Keratinocyte (primary cell): ENCODE measurements around the gene PEMT. TPM values are rescaled to one million over a fixed set of nuclear protein-coding genes. Genes with fewer than 3 reads are reported as not detected.

Experiments
- DNase-seq: peaks from one replicate; pipeline ENCODE4 v3.0.0-alpha.2; 2011; ENCODE audit warnings: low read depth, missing footprints, low spot score
- FAIRE-seq: peaks from 2 replicates; lab custom pipeline; 2011; peaks lifted over from hg19 to GRCh38; lab: Jason Lieb, UNC
- H2AFZ ChIP-seq: 2 replicates; pipeline ENCODE4 v1.6.0; 2012; ENCODE audit warnings: low read length, control low read depth, inconsistent platforms; ENCODE audit not compliant: control insufficient read depth
- H3K27ac ChIP-seq: 2 replicates; pipeline ENCODE4 v1.5.1; 2011; ENCODE audit warnings: low read length; ENCODE audit not compliant: control insufficient read depth, insufficient read depth
- H3K27me3 ChIP-seq: 3 replicates; pipeline ENCODE4 v1.6.0; 2011; ENCODE audit warnings: low read length; ENCODE audit not compliant: control insufficient read depth, insufficient read depth; ENCODE audit errors: extremely low read depth
- H3K36me3 ChIP-seq, 2 experiments: 2 replicates in 1 of 2; 3 replicates in 1 of 2; pipeline ENCODE4 v1.5.1; 2011; ENCODE audit warnings: low read length in 2 of 2, mild to moderate bottlenecking in 1 of 2; ENCODE audit not compliant: control insufficient read depth in 2 of 2, insufficient read depth in 2 of 2; ENCODE audit errors: extremely low read depth in 1 of 2
- H3K4me1 ChIP-seq: 3 replicates; pipeline ENCODE4 v1.5.1; 2011; ENCODE audit warnings: low read length; ENCODE audit not compliant: control insufficient read depth, insufficient read depth; ENCODE audit errors: extremely low read depth
- H3K4me2 ChIP-seq: 3 replicates; pipeline ENCODE4 v1.6.0; 2011; ENCODE audit warnings: low read depth, low read length; ENCODE audit not compliant: control insufficient read depth, insufficient read depth; ENCODE audit errors: extremely low read depth
- H3K4me3 ChIP-seq, 3 experiments: fragments of 200-600 bp in 1 of 3; sonication (generic) in 1 of 3; 2 replicates in 2 of 3; 3 replicates in 1 of 3; pipeline ENCODE4 v1.5.1; 2011 to 2016; ENCODE audit warnings: low read length in 3 of 3, mild to moderate bottlenecking in 3 of 3, control low read depth in 2 of 3, inconsistent platforms in 1 of 3, low read depth in 1 of 3, mixed read lengths in 1 of 3, mixed run types in 1 of 3, moderate library complexity in 1 of 3; ENCODE audit not compliant: control insufficient read depth in 2 of 3, insufficient read depth in 2 of 3; ENCODE audit errors: extremely low read depth in 1 of 3
- H3K79me2 ChIP-seq: 2 replicates; pipeline ENCODE4 v1.6.0; 2012; ENCODE audit warnings: low read length; ENCODE audit not compliant: control insufficient read depth, insufficient read depth
- H3K9ac ChIP-seq: 3 replicates; pipeline ENCODE4 v1.6.0; 2011; ENCODE audit warnings: low read length; ENCODE audit not compliant: control insufficient read depth, insufficient read depth; ENCODE audit errors: extremely low read depth
- H3K9me1 ChIP-seq: 3 replicates; pipeline ENCODE4 v1.6.0; 2011; ENCODE audit warnings: low read length; ENCODE audit not compliant: control insufficient read depth, insufficient read depth; ENCODE audit errors: extremely low read depth
- H3K9me3 ChIP-seq: 2 replicates; pipeline ENCODE4 v1.5.1; 2012; ENCODE audit warnings: low read depth, low read length; ENCODE audit not compliant: control insufficient read depth
- H4K20me1 ChIP-seq: 3 replicates; pipeline ENCODE4 v1.6.0; 2011; ENCODE audit warnings: low read length; ENCODE audit not compliant: control insufficient read depth, insufficient read depth; ENCODE audit errors: extremely low read depth
- CTCF ChIP-seq, 3 experiments: IDR thresholded peaks in 1 of 3; conservative IDR thresholded peaks in 1 of 3; optimal IDR thresholded peaks in 1 of 3; 2 replicates in 2 of 3; 3 replicates in 1 of 3; pipeline versions ENCODE3 to v1.5.1; 2011; ENCODE audit warnings: low read length in 3 of 3, mild to moderate bottlenecking in 3 of 3, moderate library complexity in 2 of 3, control low read depth in 1 of 3, inconsistent platforms in 1 of 3; ENCODE audit not compliant: insufficient read depth in 2 of 3; ENCODE audit errors: extremely low read depth in 1 of 3
- EZH2 ChIP-seq: IDR thresholded peaks from one replicate; pipeline ENCODE4 v1.6.1; 2012; ENCODE audit warnings: inconsistent platforms, mild to moderate bottlenecking, low read length, moderate library complexity
- dilution Hi-C: fragments of 300-500 bp; cut with MboI; formaldehyde crosslinking; loops from one replicate; pipeline ENCODE4 v1.7.0; 2020; ENCODE audit warnings: low sequenced_read_pairs; ENCODE audit not compliant: extremely low pct_ligation_motif_present
- polyA plus RNA-seq, 5 experiments: library from polyadenylated mRNA; depleted of rRNA in 3 of 5; stranded (reverse) in 3 of 5; stranded (forward) in 1 of 5; unstranded in 1 of 5; fragments of >200 nt; gene quantifications; 1 replicate in 1 of 5; 2 replicates in 3 of 5; 3 replicates in 1 of 5; pipeline versions ENCODE4 v1.2.1 to v1.2.3, GENCODE V29; 2011 to 2012; ENCODE audit warnings: missing spikeins in 2 of 5, low read depth in 1 of 5, low replicate concordance in 1 of 5

Gene PEMT
- polyA plus RNA-seq, 1 donor (not counting 4 experiments of a cell fraction or from before 2014, with no cell fraction given) = 17.7 TPM

DNA sequence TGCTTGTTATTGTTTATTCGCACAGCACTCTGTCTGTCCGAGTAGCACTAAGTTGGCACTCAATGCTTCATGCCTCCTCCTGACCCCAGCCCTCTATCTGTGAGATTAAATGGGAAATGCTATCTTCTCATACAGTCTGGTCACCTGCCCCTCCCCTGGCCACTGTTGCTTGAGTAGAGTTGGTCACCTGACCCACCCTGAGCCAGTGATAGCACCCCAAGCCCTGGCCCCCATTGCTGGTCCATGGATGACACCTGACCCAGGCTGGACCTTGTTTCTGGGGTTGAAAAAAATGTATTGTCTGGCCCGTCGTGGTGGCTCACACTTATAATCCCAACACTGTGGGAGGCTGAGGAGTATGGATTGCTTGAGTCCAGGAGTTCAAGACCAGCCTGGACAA is 8.5 kb upstream of the PEMT start:
- no peaks in the 10 kb centered on the region for H4K20me1 ChIP-seq
- H2AFZ ChIP-seq = no peak overlapping the region
- no peaks in the 10 kb centered on the region for H3K79me2 ChIP-seq
- TF ChIP-seq EZH2 = no peak
- dilution Hi-C loops = no loop called here
- no peak overlapping the region for H3K4me3 ChIP-seq
- FAIRE-seq = no peak
- H3K9ac ChIP-seq = no peak overlapping the region
- peaks cover 8% of the 10 kb centered on the region for H3K4me1 ChIP-seq
- no peaks in the 10 kb centered on the region for H3K27me3 ChIP-seq
- H3K36me3 ChIP-seq = no peaks in the 10 kb centered on the region
- H3K9me1 ChIP-seq = no peaks in the 10 kb centered on the region
- DNase-seq = no peak
- H3K27ac ChIP-seq = no peak overlapping the region
- H3K4me2 ChIP-seq = no peak overlapping the region
- no peaks in the 10 kb centered on the region for H3K9me3 ChIP-seq

- Histone ChIP-seq H3K4me3 (no peak overlapping the region), H3K36me3 (no peaks in the 10 kb centered on the region), H3K79me2 (peaks cover 2% of the 10 kb centered on the region), H3K4me1 (peaks cover 21% of the 10 kb centered on the region), H3K27ac (no peak overlapping the region), H3K4me2 (no peak overlapping the region), H2AFZ (no peak overlapping the region), H3K9me1 (peaks cover under 1% of the 10 kb centered on the region), H3K9ac (no peak overlapping the region), H3K9me3 (no peaks in the 10 kb centered on the region), H3K27me3 (no peaks in the 10 kb centered on the region), H4K20me1 (no peaks in the 10 kb centered on the region)
- FAIRE-seq = no peak
- dilution Hi-C loops = no loop called here
- TF ChIP-seq EZH2 = no peak
- no peak for TF ChIP-seq CTCF (optimal IDR thresholded peaks at IDR 0.05 in 1 of 3, IDR thresholded peaks at IDR 0.05 in 1 of 3, conservative IDR thresholded peaks at IDR 0.05 in 1 of 3; ENCODE audit: extremely low read depth in 1 of 3, insufficient read depth in 2 of 3, low read length in 3 of 3)
- DNase-seq = no peak
Measured at GRCh38 chr17:17598003-17598402, 6.5 kb upstream of the PEMT start.

DNA sequence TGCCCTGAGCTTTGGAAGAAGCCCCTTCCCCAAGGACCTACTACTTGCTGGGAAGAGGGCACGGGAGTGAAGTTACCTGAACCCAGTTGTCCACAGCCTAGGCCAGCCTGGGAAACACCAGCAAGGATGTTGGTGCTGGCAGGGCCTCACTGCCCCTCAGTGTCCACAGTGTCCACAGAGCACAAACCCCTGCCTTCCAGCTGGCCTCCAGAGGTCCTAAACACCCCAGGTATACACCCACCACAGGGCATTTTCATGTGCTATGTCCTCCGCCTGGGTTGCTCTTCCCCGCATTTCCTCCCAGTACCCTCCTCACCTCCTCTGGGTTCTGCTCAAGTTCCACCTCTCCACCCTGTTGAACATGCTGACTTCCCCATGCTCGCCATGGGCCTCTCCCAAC is 4.2 kb upstream of the PEMT start:
- H3K4me1 ChIP-seq = peaks cover 28% of the 10 kb centered on the region
- H3K4me2 ChIP-seq = no peak overlapping the region
- H3K9me3 ChIP-seq = no peaks in the 10 kb centered on the region
- H3K9ac ChIP-seq = peak overlapping the region; percentile 47
- H3K79me2 ChIP-seq = peaks cover 7% of the 10 kb centered on the region
- no peaks in the 10 kb centered on the region for H3K27me3 ChIP-seq
- FAIRE-seq (no peak), DNase-seq (no peak)
- no peak overlapping the region for H2AFZ ChIP-seq
- dilution Hi-C loops = no loop called here
- H3K36me3 ChIP-seq = no peaks in the 10 kb centered on the region
- H3K27ac ChIP-seq = no peak overlapping the region
- H4K20me1 ChIP-seq = no peaks in the 10 kb centered on the region
- peaks cover 3% of the 10 kb centered on the region for H3K9me1 ChIP-seq
- no peak for TF ChIP-seq CTCF (optimal IDR thresholded peaks at IDR 0.05 in 1 of 3, IDR thresholded peaks at IDR 0.05 in 1 of 3, conservative IDR thresholded peaks at IDR 0.05 in 1 of 3; ENCODE audit: extremely low read depth in 1 of 3, insufficient read depth in 2 of 3, low read length in 3 of 3)
- TF ChIP-seq EZH2 = no peak
- H3K4me3 ChIP-seq = no peak overlapping the region
